ENCODE measurements around the gene SDK1.

SDK1 gene

DNA sequence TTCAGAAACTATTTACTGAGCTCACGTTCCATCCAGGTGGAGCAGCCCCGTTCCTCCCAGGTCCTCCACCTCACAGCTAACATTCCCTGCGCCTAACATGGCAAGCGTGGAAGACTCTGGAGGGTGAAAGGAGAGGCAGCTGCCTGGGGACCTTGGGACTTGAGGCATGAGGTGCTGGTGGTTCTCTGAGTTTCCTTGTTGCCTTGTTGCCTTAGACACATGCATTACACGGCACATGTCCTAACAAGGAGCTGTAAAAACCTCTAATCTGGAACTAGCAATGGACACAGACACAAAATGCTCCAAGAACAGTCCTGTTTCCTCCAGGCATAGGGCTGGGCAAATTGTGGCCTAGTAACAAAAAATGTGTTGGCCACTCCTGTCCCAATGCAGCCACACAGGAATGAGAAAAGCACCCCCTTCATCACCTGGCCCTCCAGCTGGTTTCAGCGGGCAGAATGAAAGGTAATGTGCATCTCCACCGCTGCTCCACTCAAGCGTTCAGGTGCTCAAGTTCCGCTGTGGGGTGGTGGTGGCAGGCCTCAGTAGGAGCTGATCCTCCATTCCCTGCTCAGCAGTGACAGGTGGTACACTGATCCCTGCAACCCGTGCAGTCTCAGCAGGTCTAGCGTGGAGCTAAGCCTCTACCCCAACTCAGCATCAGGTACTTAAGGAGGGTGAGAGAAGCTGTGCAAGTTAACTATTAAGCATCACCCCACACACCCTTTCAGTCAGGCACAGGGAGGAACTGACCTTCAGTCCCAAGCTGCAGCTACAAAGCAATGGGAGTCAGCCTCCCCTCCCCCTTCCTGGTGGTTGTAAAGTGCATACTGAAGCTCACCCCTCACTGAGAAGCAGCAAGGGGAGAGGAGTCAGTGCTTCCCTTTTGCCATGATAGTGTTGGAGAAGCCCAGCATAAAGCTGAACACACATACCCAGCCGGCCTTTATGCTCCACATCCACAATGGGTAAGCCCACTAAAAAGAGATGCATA is 382.8 kb downstream of the SDK1 start:
- 0 out of 2 replicates have a peak, but pooled peaks cover 3% of the 10 kb centered on the region for H3K27me3 ChIP-seq (ENCODE audit: control insufficient read depth, low read length)
- no peaks in the 10 kb centered on the region for H3K36me3 ChIP-seq (ENCODE audit: control insufficient read depth, low read length)
- H3K9me3 ChIP-seq (ENCODE audit: control insufficient read depth, insufficient read depth, low read length), result no peaks in the 10 kb centered on the region
- no peaks in the 10 kb centered on the region for H3F3A ChIP-seq (ENCODE audit: control insufficient read depth, insufficient read depth)
- no peaks in the 10 kb centered on the region for H3K9me2 ChIP-seq (replicated peaks; ENCODE audit: control insufficient read depth, low read length)
- no peak overlapping the region for H3K4me2 ChIP-seq (ENCODE audit: low read length)
- H3K4me3 ChIP-seq (ENCODE audit: low read length), result no peak overlapping the region
- no peak overlapping the region for H3K27ac ChIP-seq (ENCODE audit: low read depth, low read length)
- no peak for TF ChIP-seq EZH2phosphoT487 (IDR thresholded peaks at IDR 0.05; ENCODE audit: borderline replicate concordance, low read length)
- TF ChIP-seq CTCF (IDR thresholded peaks at IDR 0.05; ENCODE audit: low read depth, low read length, poor library complexity, severe bottlenecking), result no peak
- H4K20me1 ChIP-seq (ENCODE audit: control insufficient read depth, insufficient read depth, low read depth, low read length), result no peaks in the 10 kb centered on the region
- no peaks in the 10 kb centered on the region for H3K79me2 ChIP-seq (ENCODE audit: control insufficient read depth, low read length)
- H3K4me1 ChIP-seq (ENCODE audit: control insufficient read depth, low read length), result no peaks in the 10 kb centered on the region

DNA sequence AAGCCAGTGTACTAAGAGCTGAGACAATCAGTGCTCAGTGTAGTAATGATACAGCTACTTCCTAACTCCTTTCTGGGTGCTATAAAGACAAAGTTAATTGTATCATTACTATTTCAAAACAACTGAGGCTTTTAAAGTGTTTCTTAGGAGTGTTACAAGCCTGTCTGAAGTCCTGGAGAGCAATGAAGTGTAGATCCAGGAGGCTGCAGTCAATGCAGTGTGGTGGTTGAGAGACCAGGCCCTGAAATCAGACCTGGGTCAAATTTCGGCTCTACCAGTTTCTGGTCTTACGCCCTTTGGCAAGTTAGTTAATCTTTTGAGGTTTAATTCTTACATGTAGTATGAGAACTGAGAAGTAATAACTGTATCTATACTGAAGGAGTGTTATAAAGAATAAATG is 387.0 kb downstream of the SDK1 start:
- no peak for TF ChIP-seq EZH2phosphoT487 (IDR thresholded peaks at IDR 0.05; ENCODE audit: borderline replicate concordance, low read length)
- no peak for TF ChIP-seq CTCF (IDR thresholded peaks at IDR 0.05; ENCODE audit: low read depth, low read length, poor library complexity, severe bottlenecking)
- no peaks in the 10 kb centered on the region for H3K79me2 ChIP-seq (ENCODE audit: control insufficient read depth, low read length)
- H3K4me3 ChIP-seq (ENCODE audit: low read length), result no peak overlapping the region
- no peaks in the 10 kb centered on the region for H4K20me1 ChIP-seq (ENCODE audit: control insufficient read depth, insufficient read depth, low read depth, low read length)
- no peak overlapping the region for H3K4me2 ChIP-seq (ENCODE audit: low read length)
- no peaks in the 10 kb centered on the region for H3K9me2 ChIP-seq (replicated peaks; ENCODE audit: control insufficient read depth, low read length)
- no peaks in the 10 kb centered on the region for H3K27me3 ChIP-seq (ENCODE audit: control insufficient read depth, low read length)
- no peak overlapping the region for H3K27ac ChIP-seq (ENCODE audit: low read depth, low read length)
- H3K9me3 ChIP-seq (ENCODE audit: control insufficient read depth, insufficient read depth, low read length), result no peaks in the 10 kb centered on the region
- H3F3A ChIP-seq (ENCODE audit: control insufficient read depth, insufficient read depth), result no peaks in the 10 kb centered on the region
- no peaks in the 10 kb centered on the region for H3K36me3 ChIP-seq (ENCODE audit: control insufficient read depth, low read length)
- H3K4me1 ChIP-seq (ENCODE audit: control insufficient read depth, low read length), result no peaks in the 10 kb centered on the region

GRCh38 chr7:3688842-3689241 is 387.8 kb downstream of the SDK1 start:
- no peaks in the 10 kb centered on the region for H3K9me3 ChIP-seq (ENCODE audit: control insufficient read depth, insufficient read depth, low read length)
- no peaks in the 10 kb centered on the region for H3K79me2 ChIP-seq (ENCODE audit: control insufficient read depth, low read length)
- H3K4me2 ChIP-seq (ENCODE audit: low read length), result no peak overlapping the region
- no peak overlapping the region for H3K27ac ChIP-seq (ENCODE audit: low read depth, low read length)
- H3K27me3 ChIP-seq (ENCODE audit: control insufficient read depth, low read length), result no peaks in the 10 kb centered on the region
- H3K9me2 ChIP-seq (replicated peaks; ENCODE audit: control insufficient read depth, low read length), result no peaks in the 10 kb centered on the region
- no peaks in the 10 kb centered on the region for H4K20me1 ChIP-seq (ENCODE audit: control insufficient read depth, insufficient read depth, low read depth, low read length)
- no peaks in the 10 kb centered on the region for H3K36me3 ChIP-seq (ENCODE audit: control insufficient read depth, low read length)
- no peaks in the 10 kb centered on the region for H3F3A ChIP-seq (ENCODE audit: control insufficient read depth, insufficient read depth)
- TF ChIP-seq EZH2phosphoT487 (IDR thresholded peaks at IDR 0.05; ENCODE audit: borderline replicate concordance, low read length) (no peak), CTCF (IDR thresholded peaks at IDR 0.05; ENCODE audit: low read depth, low read length, poor library complexity, severe bottlenecking) (no peak)
- H3K4me1 ChIP-seq (ENCODE audit: control insufficient read depth, low read length), result no peaks in the 10 kb centered on the region
- no peak overlapping the region for H3K4me3 ChIP-seq (ENCODE audit: low read length)

Data from DOHH2 (cell line).